ENCODE results near the gene PPM1N. TPM values are rescaled to one million over a fixed set of nuclear protein-coding genes. Genes with fewer than 3 reads are reported as not detected.

The PPM1N gene
- 1 to 10 TPM; 2.3 to 2.5 TPM for polyA plus RNA-seq

GRCh38 chr19:45498411-45499195 is at the start of gene PPM1N:
TSS of gene PPM1N (plus strand) at chr19:45498443. CDS start at chr19:45498473, 30 bp downstream.
- H3K36me3 ChIP-seq (ENCODE audit: control insufficient read depth in 2 of 2, insufficient read depth in 2 of 2, low read length in 1 of 2), result no peaks in the 10 kb centered on the region
- no peaks in the 10 kb centered on the region for H3K9me3 ChIP-seq (ENCODE audit: control insufficient read depth in 2 of 2, insufficient read depth in 1 of 2, low read depth in 1 of 2, low read length in 1 of 2)
- peak within 1 kb of the TSS; percentile 34 to 66 for H3K4me3 ChIP-seq (ENCODE audit: low read depth in 1 of 2, low read length in 2 of 2)
- no peaks in the 10 kb centered on the region for H3K27me3 ChIP-seq (ENCODE audit: control insufficient read depth in 1 of 2, insufficient read depth in 2 of 2, low read length in 2 of 2)
- 2% methylated on average over 74 to 89 of the region's 89 CpGs for WGBS, 2 donors
- H3K4me1 ChIP-seq (ENCODE audit: control insufficient read depth in 2 of 2, insufficient read depth in 2 of 2, low read length in 1 of 2), result peaks cover 11 to 22% of the 10 kb centered on the region in 2 donors
- H3K27ac ChIP-seq (ENCODE audit: low read depth in 2 of 2, low read length in 1 of 2), result peak within 1 kb of the TSS; percentile 8 to 47

- Histone ChIP-seq H3K4me1 (ENCODE audit: control insufficient read depth in 2 of 2, insufficient read depth in 2 of 2, low read length in 1 of 2) (peaks cover 0 to 11% of the 10 kb centered on the region in 2 donors), H3K36me3 (ENCODE audit: control insufficient read depth in 2 of 2, insufficient read depth in 2 of 2, low read length in 1 of 2) (no peaks in the 10 kb centered on the region), H3K4me3 (ENCODE audit: low read depth in 1 of 2, low read length in 2 of 2) (no peak overlapping the region), H3K27ac (ENCODE audit: low read depth in 2 of 2, low read length in 1 of 2) (peak overlapping the region; percentile 90 to 93), H3K9me3 (ENCODE audit: control insufficient read depth in 2 of 2, insufficient read depth in 1 of 2, low read depth in 1 of 2, low read length in 1 of 2) (no peaks in the 10 kb centered on the region), H3K27me3 (ENCODE audit: control insufficient read depth in 1 of 2, insufficient read depth in 2 of 2, low read length in 2 of 2) (no peaks in the 10 kb centered on the region)
- WGBS, 2 donors, result 41 to 50% methylated on average over 7 of the region's 7 CpGs
Observed at GRCh38 chr19:45448887-45449299, 49.4 kb upstream of the PPM1N start.

- Histone ChIP-seq H3K27me3 (ENCODE audit: control insufficient read depth in 1 of 2, insufficient read depth in 2 of 2, low read length in 2 of 2) (no peaks in the 10 kb centered on the region), H3K36me3 (ENCODE audit: control insufficient read depth in 2 of 2, insufficient read depth in 2 of 2, low read length in 1 of 2) (no peaks in the 10 kb centered on the region), H3K27ac (ENCODE audit: low read depth in 2 of 2, low read length in 1 of 2) (peak overlapping the region; percentile 90 to 93), H3K9me3 (ENCODE audit: control insufficient read depth in 2 of 2, insufficient read depth in 1 of 2, low read depth in 1 of 2, low read length in 1 of 2) (no peaks in the 10 kb centered on the region), H3K4me1 (ENCODE audit: control insufficient read depth in 2 of 2, insufficient read depth in 2 of 2, low read length in 1 of 2) (peaks cover 0 to 4% of the 10 kb centered on the region in 2 donors), H3K4me3 (ENCODE audit: low read depth in 1 of 2, low read length in 2 of 2) (peak overlapping the region; percentile 41 to 64)
- 13 to 19% methylated on average over 5 of the region's 5 CpGs for WGBS, 2 donors
Observed at GRCh38 chr19:45450012-45450333, 48.3 kb upstream of the PPM1N start.

GRCh38 chr19:45451131-45451849 is 47.0 kb upstream of the PPM1N start:
- Histone ChIP-seq H3K4me3 (ENCODE audit: low read depth in 1 of 2, low read length in 2 of 2) (peak overlapping the region; percentile 60 to 64), H3K27me3 (ENCODE audit: control insufficient read depth in 1 of 2, insufficient read depth in 2 of 2, low read length in 2 of 2) (no peaks in the 10 kb centered on the region), H3K4me1 (ENCODE audit: control insufficient read depth in 2 of 2, insufficient read depth in 2 of 2, low read length in 1 of 2) (peaks cover 2 to 13% of the 10 kb centered on the region in 2 donors), H3K36me3 (ENCODE audit: control insufficient read depth in 2 of 2, insufficient read depth in 2 of 2, low read length in 1 of 2) (no peaks in the 10 kb centered on the region), H3K27ac (ENCODE audit: low read depth in 2 of 2, low read length in 1 of 2) (peak overlapping the region; percentile 97 to 99), H3K9me3 (ENCODE audit: control insufficient read depth in 2 of 2, insufficient read depth in 1 of 2, low read depth in 1 of 2, low read length in 1 of 2) (no peaks in the 10 kb centered on the region)
- 2 to 3% methylated on average over 20 to 28 of the region's 28 CpGs for WGBS, 2 donors

GRCh38 chr19:45451850-45452387 is 46.3 kb upstream of the PPM1N start:
- Histone ChIP-seq H3K27me3 (ENCODE audit: control insufficient read depth in 1 of 2, insufficient read depth in 2 of 2, low read length in 2 of 2) (no peaks in the 10 kb centered on the region), H3K4me3 (ENCODE audit: low read depth in 1 of 2, low read length in 2 of 2) (peak overlapping the region in 1 of 2 donors; percentile 64), H3K36me3 (ENCODE audit: control insufficient read depth in 2 of 2, insufficient read depth in 2 of 2, low read length in 1 of 2) (no peaks in the 10 kb centered on the region), H3K9me3 (ENCODE audit: control insufficient read depth in 2 of 2, insufficient read depth in 1 of 2, low read depth in 1 of 2, low read length in 1 of 2) (no peaks in the 10 kb centered on the region), H3K4me1 (ENCODE audit: control insufficient read depth in 2 of 2, insufficient read depth in 2 of 2, low read length in 1 of 2) (peaks cover 2 to 15% of the 10 kb centered on the region in 2 donors), H3K27ac (ENCODE audit: low read depth in 2 of 2, low read length in 1 of 2) (peak overlapping the region; percentile 97 to 99)
- WGBS, 2 donors, result 73 to 80% methylated on average over 12 of the region's 12 CpGs

GRCh38 chr19:45455707-45456499 is 42.3 kb upstream of the PPM1N start:
- H3K27me3 ChIP-seq (ENCODE audit: control insufficient read depth in 1 of 2, insufficient read depth in 2 of 2, low read length in 2 of 2), result no peaks in the 10 kb centered on the region
- peaks cover 2 to 15% of the 10 kb centered on the region in 2 donors for H3K4me1 ChIP-seq (ENCODE audit: control insufficient read depth in 2 of 2, insufficient read depth in 2 of 2, low read length in 1 of 2)
- peak overlapping the region; percentile 81 to 90 for H3K27ac ChIP-seq (ENCODE audit: low read depth in 2 of 2, low read length in 1 of 2)
- 11 to 12% methylated on average over 27 of the region's 27 CpGs for WGBS, 2 donors
- no peaks in the 10 kb centered on the region for H3K36me3 ChIP-seq (ENCODE audit: control insufficient read depth in 2 of 2, insufficient read depth in 2 of 2, low read length in 1 of 2)
- no peaks in the 10 kb centered on the region for H3K9me3 ChIP-seq (ENCODE audit: control insufficient read depth in 2 of 2, insufficient read depth in 1 of 2, low read depth in 1 of 2, low read length in 1 of 2)
- H3K4me3 ChIP-seq (ENCODE audit: low read depth in 1 of 2, low read length in 2 of 2), result no peak overlapping the region

GRCh38 chr19:45456500-45456815 is 41.8 kb upstream of the PPM1N start:
- Histone ChIP-seq H3K27ac (ENCODE audit: low read depth in 2 of 2, low read length in 1 of 2) (peak overlapping the region; percentile 73 to 90), H3K36me3 (ENCODE audit: control insufficient read depth in 2 of 2, insufficient read depth in 2 of 2, low read length in 1 of 2) (no peaks in the 10 kb centered on the region), H3K4me1 (ENCODE audit: control insufficient read depth in 2 of 2, insufficient read depth in 2 of 2, low read length in 1 of 2) (peaks cover 2 to 10% of the 10 kb centered on the region in 2 donors), H3K4me3 (ENCODE audit: low read depth in 1 of 2, low read length in 2 of 2) (no peak overlapping the region), H3K27me3 (ENCODE audit: control insufficient read depth in 1 of 2, insufficient read depth in 2 of 2, low read length in 2 of 2) (no peaks in the 10 kb centered on the region), H3K9me3 (ENCODE audit: control insufficient read depth in 2 of 2, insufficient read depth in 1 of 2, low read depth in 1 of 2, low read length in 1 of 2) (no peaks in the 10 kb centered on the region)
- WGBS, 2 donors, result 47 to 81% methylated on average over 2 of the region's 2 CpGs

- Histone ChIP-seq H3K4me1 (ENCODE audit: control insufficient read depth in 2 of 2, insufficient read depth in 2 of 2, low read length in 1 of 2) (peaks cover 2 to 10% of the 10 kb centered on the region in 2 donors), H3K9me3 (ENCODE audit: control insufficient read depth in 2 of 2, insufficient read depth in 1 of 2, low read depth in 1 of 2, low read length in 1 of 2) (no peaks in the 10 kb centered on the region), H3K36me3 (ENCODE audit: control insufficient read depth in 2 of 2, insufficient read depth in 2 of 2, low read length in 1 of 2) (no peaks in the 10 kb centered on the region), H3K27ac (ENCODE audit: low read depth in 2 of 2, low read length in 1 of 2) (no peak overlapping the region), H3K4me3 (ENCODE audit: low read depth in 1 of 2, low read length in 2 of 2) (no peak overlapping the region), H3K27me3 (ENCODE audit: control insufficient read depth in 1 of 2, insufficient read depth in 2 of 2, low read length in 2 of 2) (no peaks in the 10 kb centered on the region)
Observed at GRCh38 chr19:45457776-45458175, 40.5 kb upstream of the PPM1N start.

- peaks cover 2 to 6% of the 10 kb centered on the region in 2 donors for H3K4me1 ChIP-seq (ENCODE audit: control insufficient read depth in 2 of 2, insufficient read depth in 2 of 2, low read length in 1 of 2)
- H3K27me3 ChIP-seq (ENCODE audit: control insufficient read depth in 1 of 2, insufficient read depth in 2 of 2, low read length in 2 of 2), result no peaks in the 10 kb centered on the region
- no peaks in the 10 kb centered on the region for H3K36me3 ChIP-seq (ENCODE audit: control insufficient read depth in 2 of 2, insufficient read depth in 2 of 2, low read length in 1 of 2)
- H3K9me3 ChIP-seq (ENCODE audit: control insufficient read depth in 2 of 2, insufficient read depth in 1 of 2, low read depth in 1 of 2, low read length in 1 of 2), result no peaks in the 10 kb centered on the region
- H3K27ac ChIP-seq (ENCODE audit: low read depth in 2 of 2, low read length in 1 of 2), result no peak overlapping the region
- no peak overlapping the region for H3K4me3 ChIP-seq (ENCODE audit: low read depth in 1 of 2, low read length in 2 of 2)
- 53 to 56% methylated on average over 8 of the region's 8 CpGs for WGBS, 2 donors
Observed at GRCh38 chr19:45460807-45461347, 37.4 kb upstream of the PPM1N start.

Data from esophagus (tissue), 2 donors.